H1 (cell line): ENCODE measurements around the gene ZDHHC11B. TPM values are rescaled to one million over a fixed set of nuclear protein-coding genes. Genes with fewer than 3 reads are reported as not detected.

Experiments used
- CTBP2 ChIP-seq: IDR thresholded peaks from 2 replicates; pipeline ENCODE4 v1.7.0; 2011; ENCODE audit warnings: borderline replicate concordance, mild to moderate bottlenecking, moderate library complexity, mixed read lengths, low read length; ENCODE audit not compliant: insufficient read depth, insufficient read length
- KDM1A ChIP-seq: fragments of 200-600, 300-600 bp; sonication (generic); IDR thresholded peaks from 2 replicates; pipeline ENCODE4 v1.7.1; 2016; ENCODE audit warnings: mild to moderate bottlenecking, low read length, borderline replicate concordance
- PHF8 ChIP-seq: fragments of 200-600 bp; sonication (generic); conservative IDR thresholded peaks from 2 replicates; pipeline ENCODE4 v1.7.1; 2012; ENCODE audit warnings: low read depth, mild to moderate bottlenecking, inconsistent platforms, low read length, moderate library complexity
- polyA plus RNA-seq, 7 experiments: library from polyadenylated mRNA; depleted of rRNA in 3 of 7; stranded (reverse) in 5 of 7; unstranded in 2 of 7; fragments of >200 nt in 5 of 7; fragments of 200-250 nt in 2 of 7; gene quantifications; 1 replicate in 5 of 7; 2 replicates in 1 of 7; 4 replicates in 1 of 7; pipeline versions ENCODE4 v1.2.1 to v1.2.3, GENCODE V29; 2011 to 2013; ENCODE audit warnings: missing spikeins in 2 of 7, mixed read lengths in 2 of 7
- total RNA-seq: library from RNA; stranded (reverse); fragmentation: NEBNext Ultra II Directional; extraction: Animal tissue kit (Norgen Biotek cat#: 25700); gene quantifications from 2 replicates; pipeline ENCODE4 v1.2.1, GENCODE V29; 2021
- TF ChIP-seq, protein P1 (sequence below), 3 experiments: IDR thresholded peaks; 1 replicate in 2 of 3; 2 replicates in 1 of 3; pipeline versions ENCODE4 v1.5.1 to v1.6.1; 2011; ENCODE audit warnings: low read length in 3 of 3, mild to moderate bottlenecking in 3 of 3, inconsistent platforms in 2 of 3, low read depth in 1 of 3, moderate library complexity in 1 of 3; ENCODE audit not compliant: insufficient read depth in 1 of 3; ENCODE audit errors: control extremely low read depth in 1 of 3

Gene ZDHHC11B
- total and polyA plus RNA-seq, 2 of the 8 experiments (the other 6 are each of a cell fraction or from before 2014, with no cell fraction given) = 0.29 to 2.5 TPM

DNA sequence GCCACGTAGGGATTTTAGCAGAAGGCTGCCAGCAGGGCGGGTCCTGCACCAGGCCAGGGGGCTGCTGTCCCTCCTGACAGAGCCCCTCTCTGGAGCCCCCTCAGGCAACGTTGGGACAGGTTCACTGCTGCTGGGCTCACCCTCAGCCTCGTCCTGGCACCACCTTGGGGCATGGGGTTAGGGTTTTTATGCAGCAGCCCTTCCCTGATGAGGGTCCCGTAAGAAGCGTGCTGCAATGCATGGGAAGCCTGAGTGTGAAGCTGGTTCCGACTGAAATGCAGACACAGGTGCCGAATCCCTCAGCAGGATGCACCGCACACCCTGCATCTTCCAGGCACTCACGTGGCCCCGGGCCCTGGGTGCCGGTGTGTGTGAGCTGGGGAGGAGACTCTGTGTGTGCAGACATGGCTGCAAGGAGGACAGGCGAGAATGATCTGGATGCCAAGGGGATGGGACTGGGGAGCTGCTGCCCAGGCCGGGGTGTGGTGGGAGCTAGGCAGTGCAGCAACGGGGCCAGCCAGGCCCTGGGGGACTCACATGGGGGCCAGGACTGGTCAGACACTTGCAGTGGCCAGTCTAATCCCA is 27.1 kb downstream of the ZDHHC11B start (continued):
- TF ChIP-seq CTBP2 (no peak), PHF8 (no peak), KDM1A (no peak)
- TF ChIP-seq, protein P1, sequence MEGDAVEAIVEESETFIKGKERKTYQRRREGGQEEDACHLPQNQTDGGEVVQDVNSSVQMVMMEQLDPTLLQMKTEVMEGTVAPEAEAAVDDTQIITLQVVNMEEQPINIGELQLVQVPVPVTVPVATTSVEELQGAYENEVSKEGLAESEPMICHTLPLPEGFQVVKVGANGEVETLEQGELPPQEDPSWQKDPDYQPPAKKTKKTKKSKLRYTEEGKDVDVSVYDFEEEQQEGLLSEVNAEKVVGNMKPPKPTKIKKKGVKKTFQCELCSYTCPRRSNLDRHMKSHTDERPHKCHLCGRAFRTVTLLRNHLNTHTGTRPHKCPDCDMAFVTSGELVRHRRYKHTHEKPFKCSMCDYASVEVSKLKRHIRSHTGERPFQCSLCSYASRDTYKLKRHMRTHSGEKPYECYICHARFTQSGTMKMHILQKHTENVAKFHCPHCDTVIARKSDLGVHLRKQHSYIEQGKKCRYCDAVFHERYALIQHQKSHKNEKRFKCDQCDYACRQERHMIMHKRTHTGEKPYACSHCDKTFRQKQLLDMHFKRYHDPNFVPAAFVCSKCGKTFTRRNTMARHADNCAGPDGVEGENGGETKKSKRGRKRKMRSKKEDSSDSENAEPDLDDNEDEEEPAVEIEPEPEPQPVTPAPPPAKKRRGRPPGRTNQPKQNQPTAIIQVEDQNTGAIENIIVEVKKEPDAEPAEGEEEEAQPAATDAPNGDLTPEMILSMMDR (IDR thresholded peaks at IDR 0.05; ENCODE audit: control extremely low read depth in 1 of 3, insufficient read depth in 1 of 3, low read depth in 1 of 3, low read length in 3 of 3) = no peak
